GM12872 (cell line): ENCODE results near the gene ATXN7L1.

ENCODE experiments used
- TF ChIP-seq, protein P1 (sequence below): IDR thresholded peaks from 3 replicates; pipeline ENCODE4 v1.5.1; 2011; ENCODE audit warnings: low read depth, mild to moderate bottlenecking, low read length, moderate library complexity; ENCODE audit not compliant: insufficient read depth

Gene ATXN7L1

DNA sequence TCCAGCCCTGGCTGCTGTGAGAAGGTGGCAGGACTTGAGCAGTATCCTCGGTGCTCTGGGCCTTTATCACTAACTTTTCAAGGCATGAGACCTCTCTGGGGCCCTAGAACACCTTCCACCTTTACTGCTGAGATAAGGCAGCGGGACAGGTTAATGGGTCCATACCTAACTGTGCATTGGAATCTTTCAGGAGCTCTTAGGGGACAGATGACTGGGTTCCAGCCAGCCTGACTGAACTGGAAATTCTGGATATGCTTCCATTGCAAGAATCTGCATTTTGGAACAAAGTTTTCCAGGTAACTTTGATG lies 73.0 kb downstream of the ATXN7L1 start:
- TF ChIP-seq, protein P1, sequence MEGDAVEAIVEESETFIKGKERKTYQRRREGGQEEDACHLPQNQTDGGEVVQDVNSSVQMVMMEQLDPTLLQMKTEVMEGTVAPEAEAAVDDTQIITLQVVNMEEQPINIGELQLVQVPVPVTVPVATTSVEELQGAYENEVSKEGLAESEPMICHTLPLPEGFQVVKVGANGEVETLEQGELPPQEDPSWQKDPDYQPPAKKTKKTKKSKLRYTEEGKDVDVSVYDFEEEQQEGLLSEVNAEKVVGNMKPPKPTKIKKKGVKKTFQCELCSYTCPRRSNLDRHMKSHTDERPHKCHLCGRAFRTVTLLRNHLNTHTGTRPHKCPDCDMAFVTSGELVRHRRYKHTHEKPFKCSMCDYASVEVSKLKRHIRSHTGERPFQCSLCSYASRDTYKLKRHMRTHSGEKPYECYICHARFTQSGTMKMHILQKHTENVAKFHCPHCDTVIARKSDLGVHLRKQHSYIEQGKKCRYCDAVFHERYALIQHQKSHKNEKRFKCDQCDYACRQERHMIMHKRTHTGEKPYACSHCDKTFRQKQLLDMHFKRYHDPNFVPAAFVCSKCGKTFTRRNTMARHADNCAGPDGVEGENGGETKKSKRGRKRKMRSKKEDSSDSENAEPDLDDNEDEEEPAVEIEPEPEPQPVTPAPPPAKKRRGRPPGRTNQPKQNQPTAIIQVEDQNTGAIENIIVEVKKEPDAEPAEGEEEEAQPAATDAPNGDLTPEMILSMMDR: no peak

DNA sequence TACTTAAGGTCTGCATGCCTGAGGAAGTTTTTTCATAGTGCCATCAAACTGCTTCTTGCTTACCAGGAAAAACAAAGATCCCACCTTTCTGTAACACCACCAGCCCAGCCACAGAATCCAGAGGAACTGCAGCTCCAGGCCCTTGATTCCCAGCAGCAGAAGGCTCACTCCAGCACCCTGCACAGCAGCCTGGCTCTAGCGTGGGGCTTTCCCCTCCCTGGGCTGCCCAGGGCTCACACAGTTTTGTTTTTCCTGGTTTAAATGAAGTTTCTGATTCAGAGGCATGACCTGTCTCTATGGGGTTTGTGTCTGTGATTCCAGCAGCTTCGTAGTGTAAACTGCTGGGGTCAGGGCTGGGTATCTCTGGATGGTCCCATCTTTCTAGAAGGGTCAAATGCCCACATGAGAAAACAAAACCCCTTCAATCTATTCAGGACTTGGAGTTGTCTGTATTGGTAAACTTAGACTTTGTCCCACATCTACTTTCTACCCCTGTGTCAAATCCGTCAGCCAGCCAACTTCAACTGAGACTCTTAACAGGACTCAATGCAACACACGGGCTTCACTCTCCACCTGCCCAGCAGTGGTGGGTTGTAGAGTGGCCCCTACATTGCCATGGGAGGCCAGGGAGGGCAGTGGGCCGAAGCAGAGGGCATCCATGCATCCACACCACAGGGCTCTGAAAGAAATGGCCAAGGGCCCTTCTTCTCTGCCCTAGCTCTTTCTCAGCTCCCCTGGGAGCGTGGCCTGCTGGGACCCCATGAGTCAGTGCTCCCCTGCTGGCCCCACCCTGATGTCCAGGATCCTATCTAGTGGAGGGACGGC lies 73.6 kb downstream of the ATXN7L1 start:
- TF ChIP-seq, protein P1: no peak

DNA sequence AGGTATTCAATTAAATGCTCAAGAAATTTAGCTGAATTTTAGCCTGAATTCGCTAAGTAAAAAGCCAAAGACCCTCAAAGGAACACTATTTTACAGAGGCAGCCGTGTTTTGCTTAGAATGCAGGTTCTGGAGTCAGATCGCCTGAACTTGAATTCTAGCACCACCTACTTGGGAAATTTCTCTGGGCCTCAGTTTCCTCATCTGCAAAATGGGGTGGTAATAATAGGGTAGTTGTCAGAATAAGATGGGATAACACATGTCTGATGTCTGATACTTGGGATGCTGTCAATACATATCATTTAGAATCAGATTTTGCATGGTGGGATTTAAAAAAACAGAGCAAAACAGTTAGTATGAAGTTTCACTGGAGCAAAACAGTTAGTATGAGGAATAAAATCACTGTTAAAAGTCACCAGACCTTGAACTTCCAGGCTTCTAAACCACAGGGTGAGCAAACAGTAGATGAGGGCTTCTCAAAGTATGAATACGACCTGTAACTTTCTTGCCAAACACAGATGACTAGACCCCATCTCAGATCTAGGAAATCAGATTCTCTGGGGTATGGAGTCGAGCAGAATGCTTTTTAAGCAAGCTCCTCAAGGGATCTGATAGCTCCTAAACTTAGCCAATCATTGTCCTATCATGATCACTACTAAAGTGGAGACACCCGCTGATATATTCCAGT lies 75.4 kb downstream of the ATXN7L1 start:
- TF ChIP-seq, protein P1: no peak

DNA sequence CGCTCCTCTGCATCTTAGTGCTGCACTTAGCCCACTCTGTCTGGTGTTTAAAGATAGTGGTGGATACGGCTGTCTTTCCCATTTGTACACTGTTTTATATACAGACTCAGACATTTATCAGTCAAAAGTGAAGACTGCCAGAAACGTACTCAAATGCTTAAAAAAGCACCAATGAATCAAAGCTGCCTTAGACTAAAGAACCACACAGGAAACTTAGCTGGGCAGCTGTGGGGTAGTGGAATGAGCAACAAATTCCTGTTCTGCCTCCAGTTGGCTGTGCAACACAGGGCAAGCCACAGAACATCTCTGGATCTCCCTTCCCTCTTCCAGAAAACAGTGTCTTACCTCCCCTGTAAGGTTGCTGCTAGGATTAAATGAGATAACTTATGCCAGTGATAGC lies 76.0 kb downstream of the ATXN7L1 start:
- TF ChIP-seq, protein P1: no peak

DNA sequence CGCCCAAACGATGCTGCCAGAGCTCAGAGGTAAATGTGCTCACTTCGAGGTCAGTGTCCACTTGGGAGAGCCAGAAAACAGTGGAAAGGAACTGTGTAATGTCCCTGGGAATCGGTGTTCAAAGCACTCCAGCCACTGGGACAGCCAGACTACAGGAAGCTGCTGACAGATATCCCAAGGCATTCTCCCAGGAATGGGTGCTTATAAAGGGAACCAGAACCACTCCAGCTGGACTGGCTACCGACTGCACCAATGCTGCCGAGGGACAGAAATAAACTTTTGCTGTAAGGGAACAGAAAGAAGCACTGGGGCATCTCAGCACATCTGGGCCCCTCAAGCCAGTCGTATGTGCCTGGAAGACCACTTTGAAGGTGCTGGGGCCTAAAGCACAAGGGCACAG lies 76.7 kb downstream of the ATXN7L1 start:
- TF ChIP-seq, protein P1: no peak

DNA sequence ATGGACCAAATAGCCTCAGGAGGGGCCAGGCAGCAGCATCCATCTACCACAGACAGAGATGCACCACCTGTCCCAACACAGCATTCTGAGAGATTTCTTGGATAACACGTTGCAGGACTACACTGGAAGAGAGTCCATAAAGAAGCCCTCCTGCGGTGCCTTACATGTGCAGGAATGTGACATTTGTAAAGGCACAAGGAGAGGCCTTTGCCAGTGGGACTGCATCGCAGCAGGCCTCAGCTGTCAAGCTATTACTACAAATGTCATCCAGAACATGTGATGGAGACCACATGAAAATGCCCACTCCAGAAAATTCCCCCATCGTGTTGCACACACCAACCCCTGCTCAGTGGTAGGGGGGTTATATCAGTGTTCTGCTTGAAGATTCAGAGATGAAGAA lies 77.4 kb downstream of the ATXN7L1 start:
- TF ChIP-seq, protein P1: no peak

DNA sequence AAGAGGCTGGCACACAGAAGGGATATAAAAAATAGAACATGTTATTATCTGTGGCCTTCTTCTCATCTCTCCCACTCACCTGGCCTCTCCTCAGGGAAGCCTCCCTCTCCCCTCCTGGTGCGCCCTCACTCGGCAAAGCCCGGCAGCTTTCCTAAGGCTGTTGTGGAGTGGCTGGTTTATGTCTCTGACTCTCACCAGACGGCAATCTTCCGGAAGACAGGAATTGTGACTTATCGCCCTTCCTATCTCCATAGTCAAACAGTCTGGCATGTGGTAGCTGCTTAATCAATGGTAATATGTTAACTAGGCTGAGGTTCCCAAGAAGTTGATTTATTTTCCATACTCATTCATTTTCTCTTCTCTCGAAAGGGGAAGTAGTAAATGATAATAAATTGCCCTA lies 78.7 kb downstream of the ATXN7L1 start:
- TF ChIP-seq, protein P1: no peak
